Smooth muscle cell (in vitro differentiated cells): ENCODE measurements around the gene HRH3. TPM values are rescaled to one million over a fixed set of nuclear protein-coding genes. Genes with fewer than 3 reads are reported as not detected.

Experiments used
- DNase-seq: peaks from one replicate; lab custom pipeline; 2025; ENCODE audit not compliant: unreplicated experiment; lab: John Stamatoyannopoulos, UW
- H2AFZ ChIP-seq: fragments of 200-600 bp; sonication (generic); 2 replicates; pipeline ENCODE4 v1.6.0; 2016; ENCODE audit warnings: antibody characterized with exemption, low read depth, mild to moderate bottlenecking
- H3F3A ChIP-seq: fragments of 200-600 bp; sonication (generic); 2 replicates; pipeline ENCODE4 v1.6.0; 2017; ENCODE audit warnings: antibody characterized with exemption, low read depth
- H3K27ac ChIP-seq: fragments of 200-600 bp; sonication (generic); 2 replicates; pipeline ENCODE4 v1.5.1; 2016; ENCODE audit warnings: low read depth, mild to moderate bottlenecking
- H3K27me3 ChIP-seq: fragments of 200-600 bp; sonication (generic); 2 replicates; pipeline ENCODE4 v1.6.1; 2016; ENCODE audit warnings: low read depth, mild to moderate bottlenecking
- H3K36me3 ChIP-seq: fragments of 200-600 bp; sonication (generic); 2 replicates; pipeline ENCODE4 v1.5.1; 2016; ENCODE audit warnings: low read depth
- H3K4me1 ChIP-seq: fragments of 200-600 bp; sonication (generic); 2 replicates; pipeline ENCODE4 v1.5.1; 2016; ENCODE audit warnings: low read depth
- H3K4me2 ChIP-seq: fragments of 200-600 bp; sonication (generic); 2 replicates; pipeline ENCODE4 v1.6.0; 2016; ENCODE audit warnings: mild to moderate bottlenecking
- H3K4me3 ChIP-seq: fragments of 200-600 bp; sonication (generic); 2 replicates; pipeline ENCODE4 v1.5.1; 2016; ENCODE audit warnings: mild to moderate bottlenecking
- H3K79me2 ChIP-seq: fragments of 200-600 bp; sonication (generic); 2 replicates; pipeline ENCODE4 v1.6.0; 2016; ENCODE audit warnings: low read depth, mild to moderate bottlenecking
- H3K9ac ChIP-seq: fragments of 200-600 bp; sonication (generic); 2 replicates; pipeline ENCODE4 v1.6.0; 2016; ENCODE audit warnings: low read depth
- H3K9me3 ChIP-seq: fragments of 200-600 bp; sonication (generic); replicated peaks from 2 replicates; pipeline ENCODE4 v1.5.1; 2016; ENCODE audit warnings: low read depth
- H4K20me1 ChIP-seq: fragments of 200-600 bp; sonication (generic); 2 replicates; pipeline ENCODE4 v1.6.0; 2016; ENCODE audit warnings: low read depth
- CTCF ChIP-seq: fragments of 200-600 bp; sonication (generic); IDR thresholded peaks from 2 replicates; pipeline ENCODE4 v1.5.1; 2017; ENCODE audit warnings: borderline replicate concordance, mild to moderate bottlenecking, antibody characterized with exemption; ENCODE audit not compliant: insufficient read depth, poor library complexity, severe bottlenecking
- WGBS: methylation state at CpG from one replicate; pipeline ENCODE4 v1.1.7; 2016; ENCODE audit warnings: low lambda C conversion rate; 5-methylcytosine and 5-hydroxymethylcytosine counted together
- polyA plus RNA-seq: library from polyadenylated mRNA; unstranded; fragments of >200 nt; fragmentation: Nextera tagmentation; extraction: Ambion mirVana; gene quantifications from 2 replicates; pipeline ENCODE4 v1.2.1, GENCODE V29; 2016
- total RNA-seq: library from RNA; depleted of rRNA; stranded (reverse); fragments of >200 nt; gene quantifications from 2 replicates; pipeline ENCODE4 v1.2.3, GENCODE V29; 2014

Gene HRH3
- total and polyA plus RNA-seq, 2 experiments from 2014 or later = not detected

- no peak for DNase-seq
- Histone ChIP-seq H3K27ac (no peak overlapping the region), H3K9ac (no peak overlapping the region), H3K4me3 (peak overlapping the region; percentile 18), H2AFZ (no peak overlapping the region), H3K4me1 (peaks cover 23% of the 10 kb centered on the region), H4K20me1 (peaks cover 11% of the 10 kb centered on the region), H3K9me3 (no peaks in the 10 kb centered on the region), H3K27me3 (peaks cover 90% of the 10 kb centered on the region), H3K4me2 (peak overlapping the region; percentile 82), H3K36me3 (no peaks in the 10 kb centered on the region), H3F3A (no peaks in the 10 kb centered on the region), H3K79me2 (no peaks in the 10 kb centered on the region)
- TF ChIP-seq CTCF = no peak
- 13% methylated on average over 42 of the region's 46 CpGs for WGBS
Measured at GRCh38 chr20:62220666-62221568, 839 bp upstream of the HRH3 start.

- no peak for TF ChIP-seq CTCF
- no peak for DNase-seq
Measured at GRCh38 chr20:62219101-62219991, 732 bp downstream of the HRH3 start.

GRCh38 chr20:62217913-62218773 lies 1.9 kb downstream of the HRH3 start:
- no peak for TF ChIP-seq CTCF
- Histone ChIP-seq H3K4me2 (no peak overlapping the region), H3K9me3 (no peaks in the 10 kb centered on the region), H3K36me3 (no peaks in the 10 kb centered on the region), H3K27me3 (peaks cover 82% of the 10 kb centered on the region), H3F3A (no peaks in the 10 kb centered on the region), H3K9ac (no peak overlapping the region), H4K20me1 (peaks cover 11% of the 10 kb centered on the region), H3K27ac (no peak overlapping the region), H3K4me1 (peaks cover 23% of the 10 kb centered on the region), H3K4me3 (no peak overlapping the region), H2AFZ (no peak overlapping the region), H3K79me2 (no peaks in the 10 kb centered on the region)
- DNase-seq = no peak
- WGBS = 77% methylated on average over 38 of the region's 38 CpGs

More at GRCh38 chr20:62219101-62219991, 732 bp downstream of the HRH3 start:
- H4K20me1 ChIP-seq = peaks cover 11% of the 10 kb centered on the region
- no peaks in the 10 kb centered on the region for H3F3A ChIP-seq
- H3K9ac ChIP-seq = no peak overlapping the region
- 7% methylated on average over 62 of the region's 84 CpGs for WGBS
- H2AFZ ChIP-seq = no peak overlapping the region
- H3K27ac ChIP-seq = no peak overlapping the region
- H3K4me1 ChIP-seq = peaks cover 23% of the 10 kb centered on the region
- H3K9me3 ChIP-seq = no peaks in the 10 kb centered on the region
- H3K36me3 ChIP-seq = no peaks in the 10 kb centered on the region
- H3K27me3 ChIP-seq = peaks cover 85% of the 10 kb centered on the region
- peak overlapping the region; percentile 21 for H3K4me3 ChIP-seq
- peak overlapping the region; percentile 84 for H3K4me2 ChIP-seq
- H3K79me2 ChIP-seq = no peaks in the 10 kb centered on the region
